ENCODE results near the gene GOLGA7B.

Gene GOLGA7B

GRCh38 chr10:97889461-97890265, 40.0 kb downstream of the GOLGA7B start:
- no peak for TF ChIP-seq GATA3 (IDR thresholded peaks at IDR 0.05; ENCODE audit: low read depth, low read length)
- no peak for TF ChIP-seq GATA2 (IDR thresholded peaks at IDR 0.05; ENCODE audit: low read depth, low read length)

GRCh38 chr10:97891497-97892167, 42.0 kb downstream of the GOLGA7B start:
- TF ChIP-seq GATA3 (IDR thresholded peaks at IDR 0.05; ENCODE audit: low read depth, low read length) (no peak), GATA2 (IDR thresholded peaks at IDR 0.05; ENCODE audit: low read depth, low read length) (no peak)

GRCh38 chr10:97892506-97892905, 42.9 kb downstream of the GOLGA7B start:
- TF ChIP-seq GATA2 (IDR thresholded peaks at IDR 0.05; ENCODE audit: low read depth, low read length) (no peak), GATA3 (IDR thresholded peaks at IDR 0.05; ENCODE audit: low read depth, low read length) (no peak)

GRCh38 chr10:97892939-97893338, 43.3 kb downstream of the GOLGA7B start:
- TF ChIP-seq GATA3 (IDR thresholded peaks at IDR 0.05; ENCODE audit: low read depth, low read length) (no peak), GATA2 (IDR thresholded peaks at IDR 0.05; ENCODE audit: low read depth, low read length) (no peak)

GRCh38 chr10:97894092-97894491, 44.4 kb downstream of the GOLGA7B start:
- no peak for TF ChIP-seq GATA2 (IDR thresholded peaks at IDR 0.05; ENCODE audit: low read depth, low read length)
- TF ChIP-seq GATA3 (IDR thresholded peaks at IDR 0.05; ENCODE audit: low read depth, low read length) = no peak

- TF ChIP-seq GATA3 (IDR thresholded peaks at IDR 0.05; ENCODE audit: low read depth, low read length) = no peak
- TF ChIP-seq GATA2 (IDR thresholded peaks at IDR 0.05; ENCODE audit: low read depth, low read length) = no peak
These were observed 45.4 kb downstream of the GOLGA7B start for GRCh38 chr10:97895084-97895483.

GRCh38 chr10:97895915-97896314, 46.3 kb downstream of the GOLGA7B start:
- TF ChIP-seq GATA3 (IDR thresholded peaks at IDR 0.05; ENCODE audit: low read depth, low read length) (no peak), GATA2 (IDR thresholded peaks at IDR 0.05; ENCODE audit: low read depth, low read length) (no peak)

- TF ChIP-seq GATA3 (IDR thresholded peaks at IDR 0.05; ENCODE audit: low read depth, low read length) = no peak
- TF ChIP-seq GATA2 (IDR thresholded peaks at IDR 0.05; ENCODE audit: low read depth, low read length) = no peak
These were observed 47.2 kb downstream of the GOLGA7B start for GRCh38 chr10:97896756-97897358.

GRCh38 chr10:97898429-97898828, 48.8 kb downstream of the GOLGA7B start:
- TF ChIP-seq GATA3 (IDR thresholded peaks at IDR 0.05; ENCODE audit: low read depth, low read length) = no peak
- no peak for TF ChIP-seq GATA2 (IDR thresholded peaks at IDR 0.05; ENCODE audit: low read depth, low read length)

GRCh38 chr10:97901381-97901780, 51.7 kb downstream of the GOLGA7B start:
- no peak for TF ChIP-seq GATA3 (IDR thresholded peaks at IDR 0.05; ENCODE audit: low read depth, low read length)
- no peak for TF ChIP-seq GATA2 (IDR thresholded peaks at IDR 0.05; ENCODE audit: low read depth, low read length)

GRCh38 chr10:97903128-97904017, 53.7 kb downstream of the GOLGA7B start:
- TF ChIP-seq GATA3 (IDR thresholded peaks at IDR 0.05; ENCODE audit: low read depth, low read length) (no peak), GATA2 (IDR thresholded peaks at IDR 0.05; ENCODE audit: low read depth, low read length) (no peak)

GRCh38 chr10:97904018-97904381, 54.4 kb downstream of the GOLGA7B start:
- no peak for TF ChIP-seq GATA2 (IDR thresholded peaks at IDR 0.05; ENCODE audit: low read depth, low read length)
- no peak for TF ChIP-seq GATA3 (IDR thresholded peaks at IDR 0.05; ENCODE audit: low read depth, low read length)

GRCh38 chr10:97904576-97904975, 54.9 kb downstream of the GOLGA7B start:
- TF ChIP-seq GATA2 (IDR thresholded peaks at IDR 0.05; ENCODE audit: low read depth, low read length) (no peak), GATA3 (IDR thresholded peaks at IDR 0.05; ENCODE audit: low read depth, low read length) (no peak)

- no peak for TF ChIP-seq GATA2 (IDR thresholded peaks at IDR 0.05; ENCODE audit: low read depth, low read length)
- TF ChIP-seq GATA3 (IDR thresholded peaks at IDR 0.05; ENCODE audit: low read depth, low read length) = no peak
These were observed 55.6 kb downstream of the GOLGA7B start for GRCh38 chr10:97905276-97905675.
